ENCODE measurements around the gene SLC7A11.

- TF ChIP-seq YY1 (IDR thresholded peaks at IDR 0.05; ENCODE audit: insufficient read depth, insufficient read length): no peak
- TF ChIP-seq ZNF274 (IDR thresholded peaks at IDR 0.05; ENCODE audit: low read depth, low read length): no peak
These were observed 53.6 kb downstream of the SLC7A11 start for GRCh38 chr4:138188406-138189084.

All from NT2/D1 (cell line).